Loucy (cell line): ENCODE results near the gene MEGF8.

Experiments
- H2AFZ ChIP-seq: fragments of 200-600 bp; sonication (generic); 2 replicates; pipeline ENCODE4 v1.6.0; 2016; ENCODE audit warnings: antibody characterized with exemption, mild to moderate bottlenecking, low read length, moderate library complexity
- H3F3A ChIP-seq: fragments of 200-600 bp; 2 replicates; pipeline ENCODE4 v1.6.0; 2016; ENCODE audit warnings: antibody characterized with exemption, low read depth, mild to moderate bottlenecking
- H3K27me3 ChIP-seq: fragments of 200-600 bp; sonication (generic); 2 replicates; pipeline ENCODE4 v1.6.1; 2014; ENCODE audit warnings: low read length, mild to moderate bottlenecking; ENCODE audit not compliant: insufficient read depth, poor library complexity, severe bottlenecking
- H3K36me3 ChIP-seq: fragments of 200-600 bp; sonication (generic); 2 replicates; pipeline ENCODE4 v1.6.1; 2016; ENCODE audit warnings: low read length; ENCODE audit not compliant: insufficient read depth
- H3K4me1 ChIP-seq: fragments of 200-600 bp; sonication (generic); 2 replicates; pipeline ENCODE4 v1.5.1; 2014; ENCODE audit warnings: low read length, mild to moderate bottlenecking; ENCODE audit not compliant: insufficient read depth, poor library complexity, severe bottlenecking
- H3K4me2 ChIP-seq: fragments of 200-600 bp; sonication (generic); 2 replicates; pipeline ENCODE4 v1.6.0; 2014; ENCODE audit warnings: antibody characterized with exemption, low read length, low read depth, mild to moderate bottlenecking; ENCODE audit not compliant: poor library complexity, severe bottlenecking
- H3K4me3 ChIP-seq: fragments of 200-600 bp; sonication (generic); 2 replicates; pipeline ENCODE4 v1.5.1; 2014; ENCODE audit warnings: low read length, mild to moderate bottlenecking, mixed read lengths; ENCODE audit not compliant: poor library complexity, severe bottlenecking
- H3K79me2 ChIP-seq: fragments of 200-600 bp; sonication (generic); 2 replicates; pipeline ENCODE4 v1.6.1; 2014; ENCODE audit warnings: low read length; ENCODE audit not compliant: insufficient read depth
- H3K9ac ChIP-seq: fragments of 200-600 bp; sonication (generic); 2 replicates; pipeline ENCODE4 v1.6.0; 2014; ENCODE audit warnings: mild to moderate bottlenecking, low read depth, low read length, moderate library complexity; ENCODE audit not compliant: poor library complexity, severe bottlenecking
- H3K9me2 ChIP-seq: fragments of 200-600 bp; sonication (generic); replicated peaks from 2 replicates; pipeline ENCODE4 v1.6.1; 2016; ENCODE audit warnings: low read depth, low read length, mixed read lengths
- H3K9me3 ChIP-seq: fragments of 200-600 bp; sonication (generic); 2 replicates; pipeline ENCODE4 v1.6.1; 2014; ENCODE audit warnings: mild to moderate bottlenecking, antibody characterized with exemption, low read length, low read depth; ENCODE audit not compliant: insufficient read depth
- H4K20me1 ChIP-seq: fragments of 200-600 bp; sonication (generic); 2 replicates; pipeline ENCODE4 v1.6.0; 2014; ENCODE audit warnings: antibody characterized with exemption, low read length, mild to moderate bottlenecking; ENCODE audit not compliant: insufficient read depth, poor library complexity, severe bottlenecking
- CTCF ChIP-seq: fragments of 200-600 bp; sonication (generic); conservative IDR thresholded peaks from 2 replicates; pipeline ENCODE4 v1.5.1; 2014; ENCODE audit warnings: mild to moderate bottlenecking, antibody characterized with exemption, low read length
- EZH2phosphoT487 ChIP-seq: fragments of 200-600 bp; IDR thresholded peaks from 2 replicates; pipeline ENCODE4 v1.6.1; 2018; ENCODE audit warnings: antibody characterized with exemption, mild to moderate bottlenecking, moderate library complexity, borderline replicate concordance

MEGF8 gene

GRCh38 chr19:42412227-42412626 is 86.8 kb downstream of the MEGF8 start:
- Histone ChIP-seq H3K36me3 (no peaks in the 10 kb centered on the region; the same call in 1 of the 2 replicates), H3K27me3 (no peaks in the 10 kb centered on the region), H3K9me3 (no peaks in the 10 kb centered on the region), H4K20me1 (no peaks in the 10 kb centered on the region), H2AFZ (no peak overlapping the region), H3K9ac (no peak overlapping the region), H3K4me1 (no peaks in the 10 kb centered on the region), H3K4me3 (no peak overlapping the region), H3K79me2 (no peaks in the 10 kb centered on the region), H3K9me2 (no peaks in the 10 kb centered on the region), H3K4me2 (no peak overlapping the region), H3F3A (no peaks in the 10 kb centered on the region)
- TF ChIP-seq CTCF (no peak), EZH2phosphoT487 (no peak)

GRCh38 chr19:42412661-42413076 is 87.2 kb downstream of the MEGF8 start:
- no peak overlapping the region for H2AFZ ChIP-seq
- no peaks in the 10 kb centered on the region for H4K20me1 ChIP-seq
- H3K4me2 ChIP-seq, result no peak overlapping the region
- TF ChIP-seq EZH2phosphoT487 (no peak), CTCF (no peak)
- no peaks in the 10 kb centered on the region; the same call in 1 of the 2 replicates for H3K36me3 ChIP-seq
- H3K27me3 ChIP-seq, result no peaks in the 10 kb centered on the region
- H3K9me3 ChIP-seq, result no peaks in the 10 kb centered on the region
- H3K4me1 ChIP-seq, result no peaks in the 10 kb centered on the region
- no peaks in the 10 kb centered on the region for H3F3A ChIP-seq
- H3K4me3 ChIP-seq, result no peak overlapping the region
- no peaks in the 10 kb centered on the region for H3K79me2 ChIP-seq
- H3K9me2 ChIP-seq, result no peaks in the 10 kb centered on the region
- H3K9ac ChIP-seq, result no peak overlapping the region

GRCh38 chr19:42419309-42419708 is 93.9 kb downstream of the MEGF8 start:
- H2AFZ ChIP-seq, result no peak overlapping the region
- H3K27me3 ChIP-seq, result no peaks in the 10 kb centered on the region
- H3K9me2 ChIP-seq, result no peaks in the 10 kb centered on the region
- H3K36me3 ChIP-seq, result no peaks in the 10 kb centered on the region; the same call in 1 of the 2 replicates
- H3K4me3 ChIP-seq, result no peak overlapping the region
- peaks cover 22% of the 10 kb centered on the region for H4K20me1 ChIP-seq
- H3K4me2 ChIP-seq, result no peak overlapping the region
- H3K9ac ChIP-seq, result no peak overlapping the region
- no peak for TF ChIP-seq EZH2phosphoT487
- no peak for TF ChIP-seq CTCF
- H3K79me2 ChIP-seq, result peaks cover 16% of the 10 kb centered on the region; the same call in 1 of the 2 replicates
- peaks cover 33% of the 10 kb centered on the region for H3K4me1 ChIP-seq
- no peaks in the 10 kb centered on the region for H3F3A ChIP-seq
- no peaks in the 10 kb centered on the region for H3K9me3 ChIP-seq
